ENCODE measurements around the gene PRPH2.
"Not testable (repeated sequence)": the region's sequence is repeated elsewhere in the genome, so short reads cannot be mapped to it uniquely, and the experiment has no call there.

DNA sequence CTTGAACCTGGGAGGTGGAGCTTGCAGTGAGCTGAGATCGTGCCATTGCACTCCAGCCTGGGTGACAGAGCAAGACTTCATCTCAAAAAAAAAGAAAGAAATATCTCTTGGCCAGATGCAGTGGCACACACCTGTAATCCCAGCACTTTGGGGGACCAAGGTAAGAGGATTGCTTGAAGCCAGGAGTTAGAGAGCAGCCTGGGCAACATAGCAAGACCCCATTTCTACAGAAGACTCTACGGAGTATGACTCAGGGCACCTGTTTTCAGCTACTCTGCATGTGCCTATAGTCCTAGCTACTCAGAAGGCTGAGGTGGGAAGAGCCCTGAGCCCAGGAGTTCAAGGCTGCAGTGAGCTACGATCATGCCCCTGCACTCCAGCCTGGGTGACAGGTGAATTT lies 19.6 kb downstream of the PRPH2 start:
- TF ChIP-seq, protein P1, sequence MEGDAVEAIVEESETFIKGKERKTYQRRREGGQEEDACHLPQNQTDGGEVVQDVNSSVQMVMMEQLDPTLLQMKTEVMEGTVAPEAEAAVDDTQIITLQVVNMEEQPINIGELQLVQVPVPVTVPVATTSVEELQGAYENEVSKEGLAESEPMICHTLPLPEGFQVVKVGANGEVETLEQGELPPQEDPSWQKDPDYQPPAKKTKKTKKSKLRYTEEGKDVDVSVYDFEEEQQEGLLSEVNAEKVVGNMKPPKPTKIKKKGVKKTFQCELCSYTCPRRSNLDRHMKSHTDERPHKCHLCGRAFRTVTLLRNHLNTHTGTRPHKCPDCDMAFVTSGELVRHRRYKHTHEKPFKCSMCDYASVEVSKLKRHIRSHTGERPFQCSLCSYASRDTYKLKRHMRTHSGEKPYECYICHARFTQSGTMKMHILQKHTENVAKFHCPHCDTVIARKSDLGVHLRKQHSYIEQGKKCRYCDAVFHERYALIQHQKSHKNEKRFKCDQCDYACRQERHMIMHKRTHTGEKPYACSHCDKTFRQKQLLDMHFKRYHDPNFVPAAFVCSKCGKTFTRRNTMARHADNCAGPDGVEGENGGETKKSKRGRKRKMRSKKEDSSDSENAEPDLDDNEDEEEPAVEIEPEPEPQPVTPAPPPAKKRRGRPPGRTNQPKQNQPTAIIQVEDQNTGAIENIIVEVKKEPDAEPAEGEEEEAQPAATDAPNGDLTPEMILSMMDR (IDR thresholded peaks at IDR 0.05; ENCODE audit: insufficient read depth, low read length, poor library complexity, severe bottlenecking): not testable (repeated sequence)
- not testable (repeated sequence) for TF ChIP-seq EZH2phosphoT487 (conservative IDR thresholded peaks at IDR 0.05; ENCODE audit: low read length)

Measured in SU-DHL-6 (cell line).